Prostate gland (tissue), 2 donors: ENCODE measurements around the gene EEF1AKMT4. TPM values are rescaled to one million over a fixed set of nuclear protein-coding genes. Genes with fewer than 3 reads are reported as not detected.
A peak's percentile ranks its signal among the peaks of the same experiment; 100 is the strongest.

Experiments used
- DNase-seq: peaks from one replicate; pipeline ENCODE4 v3.0.0-alpha.2; 2019; ENCODE audit warnings: low spot score
- H3K27ac ChIP-seq, 2 donors: fragments of 200-600 bp; sonication (generic); 2 replicates each; pipeline ENCODE4 v1.5.1; 2017 to 2019
- H3K27me3 ChIP-seq: fragments of 200-600 bp; sonication (generic); replicated peaks from 2 replicates; pipeline ENCODE4 v1.5.1; 2019; ENCODE audit not compliant: insufficient read depth
- H3K36me3 ChIP-seq, 2 donors: fragments of 200-600 bp; sonication (generic); 1 replicate in 1 of 2; 2 replicates in 1 of 2; pipeline versions ENCODE4 v1.5.1 to v1.8.1; 2017 to 2019
- H3K4me1 ChIP-seq: fragments of 200-600 bp; sonication (generic); replicated peaks from 2 replicates; pipeline ENCODE4 v1.5.1; 2019
- H3K4me3 ChIP-seq, 2 donors: fragments of 200-600 bp; sonication (generic); 2 replicates each; pipeline ENCODE4 v1.5.1; 2017 to 2019
- H3K9me3 ChIP-seq: fragments of 200-600 bp; sonication (generic); 2 replicates; pipeline ENCODE4 v1.5.1; 2017
- CTCF ChIP-seq, 4 experiments: fragments of 200-600 bp in 2 of 4; fragments of 450-650 bp in 2 of 4; sonication (generic) in 2 of 4; IDR thresholded peaks; 1 replicate in 3 of 4; 2 replicates in 1 of 4; pipeline ENCODE4 v1.5.1; 2016 to 2019; ENCODE audit warnings: antibody characterized with exemption in 4 of 4, mild to moderate bottlenecking in 2 of 4, moderate library complexity in 2 of 4
- POLR2A ChIP-seq: fragments of 450-650 bp; IDR thresholded peaks from one replicate; pipeline ENCODE4 v1.6.1; 2016; ENCODE audit warnings: antibody characterized with exemption, mild to moderate bottlenecking
- POLR2AphosphoS5 ChIP-seq: sonication (generic); formaldehyde crosslinking; IDR thresholded peaks from one replicate; pipeline ENCODE4 v1.6.1; 2017; ENCODE audit warnings: antibody characterized with exemption
- WGBS: methylation state at CpG from one replicate; pipeline ENCODE4 v1.1.5; 2018; 5-methylcytosine and 5-hydroxymethylcytosine counted together
- intact Hi-C: fragments of 100-400 bp; cut with DNase I; formaldehyde crosslinking; loops from one replicate; pipeline ENCODE4 v1.14.2; 2022
- total RNA-seq, 2 donors: library from RNA; depleted of rRNA; stranded (reverse); fragments of >200 nt; gene quantifications; one replicate each; pipeline ENCODE4 v1.1.0, GENCODE V29; 2016

EEF1AKMT4 gene
- total RNA-seq, 2 donors from 2014 or later, result 6.1 TPM

GRCh38 chr3:184228376-184229137 is 20.9 kb upstream of the EEF1AKMT4 start:
- DNase-seq, result no peak
- Histone ChIP-seq H3K27ac (no peak overlapping the region), H3K36me3 (no peaks in the 10 kb centered on the region), H3K9me3 (no peaks in the 10 kb centered on the region), H3K4me3 (no peak overlapping the region), H3K27me3 (no peaks in the 10 kb centered on the region), H3K4me1 (peaks cover 9% of the 10 kb centered on the region)
- WGBS, result 42% methylated on average over 12 of the region's 12 CpGs
- intact Hi-C loops, result no loop called here
- TF ChIP-seq POLR2AphosphoS5 (no peak), CTCF (IDR thresholded peaks at IDR 0.05) (no peak), POLR2A (no peak)

- WGBS, result under 1% methylated on average over 29 of the region's 66 CpGs
- H3K36me3 ChIP-seq, result no peaks in the 10 kb centered on the region
- peaks cover 9% of the 10 kb centered on the region for H3K4me1 ChIP-seq
- no peak within 1 kb of the TSS for H3K27ac ChIP-seq
- H3K9me3 ChIP-seq, result no peaks in the 10 kb centered on the region
- peak; percentile 37 for DNase-seq
- peak within 1 kb of the TSS; percentile 29 to 38 for H3K4me3 ChIP-seq
- H3K27me3 ChIP-seq, result no peaks in the 10 kb centered on the region
- TF ChIP-seq CTCF (IDR thresholded peaks at IDR 0.05) (peak in 2 of 4 experiments; percentile 42 to 54), POLR2AphosphoS5 (no peak), POLR2A (peak; percentile 23)
- intact Hi-C loops, result no loop called here
These were observed 19.9 kb upstream of the EEF1AKMT4 start, which contains the start of gene VWA5B2 for GRCh38 chr3:184229394-184230080. Gene VWA5B2, plus strand, starts transcription at chr3:184229585. Its CDS starts 944 bp downstream, at chr3:184230529.

GRCh38 chr3:184230081-184230602 is 19.3 kb upstream of the EEF1AKMT4 start:
- intact Hi-C loops, result no loop called here
- Histone ChIP-seq H3K36me3 (no peaks in the 10 kb centered on the region), H3K4me3 (peak overlapping the region; percentile 29 to 38), H3K27me3 (no peaks in the 10 kb centered on the region), H3K4me1 (peaks cover 9% of the 10 kb centered on the region), H3K27ac (no peak overlapping the region), H3K9me3 (no peaks in the 10 kb centered on the region)
- WGBS, result 0% methylated on average over 15 of the region's 61 CpGs
- no peak for DNase-seq
- no peak for TF ChIP-seq POLR2A
- no peak for TF ChIP-seq CTCF (IDR thresholded peaks at IDR 0.05)
- TF ChIP-seq POLR2AphosphoS5, result no peak

- no peaks in the 10 kb centered on the region for H3K27me3 ChIP-seq
These were observed 18.6 kb upstream of the EEF1AKMT4 start for GRCh38 chr3:184230603-184231528.

More at GRCh38 chr3:184230603-184231528, 18.6 kb upstream of the EEF1AKMT4 start:
- intact Hi-C loops, result no loop called here
- H3K27ac ChIP-seq, result no peak overlapping the region
- H3K4me1 ChIP-seq, result peaks cover 9% of the 10 kb centered on the region
- no peaks in the 10 kb centered on the region for H3K9me3 ChIP-seq
- peak overlapping the region; percentile 29 to 38 for H3K4me3 ChIP-seq
- TF ChIP-seq POLR2AphosphoS5 (peak; percentile 25), POLR2A (no peak), CTCF (IDR thresholded peaks at IDR 0.05) (no peak)
- H3K36me3 ChIP-seq, result no peaks in the 10 kb centered on the region
- 9% methylated on average over 42 of the region's 79 CpGs for WGBS
- DNase-seq, result peak; percentile 47
